ENCODE data around the gene ZSCAN9.

ZSCAN9 gene

GRCh38 chr6:28224131-28225055 is 682 bp upstream of the ZSCAN9 start:
- DNase-seq = no peak

- DNase-seq = no peak
Measured at GRCh38 chr6:28226460-28226859, 1.4 kb downstream of the ZSCAN9 start.

GRCh38 chr6:28232785-28233184 is 7.7 kb downstream of the ZSCAN9 start:
- DNase-seq = no peak

- DNase-seq = no peak
Measured at GRCh38 chr6:28235912-28236452, 10.9 kb downstream of the ZSCAN9 start.

GRCh38 chr6:28239636-28240035 is 14.6 kb downstream of the ZSCAN9 start:
- DNase-seq = no peak

GRCh38 chr6:28240471-28240870 is 15.4 kb downstream of the ZSCAN9 start:
- DNase-seq = no peak

GRCh38 chr6:28243946-28244345 is 18.9 kb downstream of the ZSCAN9 start:
- DNase-seq = no peak

- DNase-seq = no peak
Measured at GRCh38 chr6:28245206-28245941, 20.3 kb downstream of the ZSCAN9 start.

- no peak for DNase-seq
Measured at GRCh38 chr6:28248916-28249315, 23.8 kb downstream of the ZSCAN9 start.

- DNase-seq = no peak
Measured at GRCh38 chr6:28250747-28251146, 25.7 kb downstream of the ZSCAN9 start.

- DNase-seq = no peak
Measured at GRCh38 chr6:28251661-28252008, 26.6 kb downstream of the ZSCAN9 start.

- peak; percentile 85 for DNase-seq
Measured at GRCh38 chr6:28252009-28252975, 27.2 kb downstream of the ZSCAN9 start, which contains the start of gene ZKSCAN4. Gene ZKSCAN4 (minus strand): TSS chr6:28252269. CDS start chr6:28251980, 289 bp downstream.

- DNase-seq = no peak
Measured at GRCh38 chr6:28254121-28254519, 29.0 kb downstream of the ZSCAN9 start.

- DNase-seq = no peak
Measured at GRCh38 chr6:28257042-28257441, 32.0 kb downstream of the ZSCAN9 start.

- no peak for DNase-seq
Measured at GRCh38 chr6:28258877-28259777, 34.1 kb downstream of the ZSCAN9 start, which contains the start of gene NKAPL. Gene NKAPL (plus strand): TSS chr6:28259297. CDS start chr6:28259372, 75 bp downstream.

GRCh38 chr6:28263922-28264321 is 38.8 kb downstream of the ZSCAN9 start:
- no peak for DNase-seq

GRCh38 chr6:28264834-28265401 is 39.8 kb downstream of the ZSCAN9 start:
- no peak for DNase-seq

- DNase-seq = no peak
Measured at GRCh38 chr6:28266563-28266961, 41.5 kb downstream of the ZSCAN9 start.

- peak; percentile 73 for DNase-seq
Measured at GRCh38 chr6:28266962-28267694, 42.1 kb downstream of the ZSCAN9 start, which contains the start of gene ZSCAN26. Gene ZSCAN26 (plus strand): TSS chr6:28267143. CDS start chr6:28271920, 4,777 bp downstream.

GRCh38 chr6:28267695-28268059 is 42.6 kb downstream of the ZSCAN9 start:
- no peak for DNase-seq
